Lung (tissue), 16 donors: Measurements from ENCODE around the gene HSPH1. TPM values are rescaled to one million over a fixed set of nuclear protein-coding genes. Genes with fewer than 3 reads are reported as not detected.

ENCODE experiments used
- ATAC-seq: fragments of 200-7000 bp; cut with Tn5 transposase; one replicate; pipeline ENCODE4 v1.9.1; 2020; ENCODE audit warnings: moderate number of reproducible peaks; ENCODE audit not compliant: insufficient read depth, low FRiP score
- DNase-seq, 3 donors: peaks; one replicate each; pipeline ENCODE4 v3.0.0-alpha.2; 2013 to 2017
- H3K27ac ChIP-seq, 2 donors: one replicate each; pipeline ENCODE4 v1.5.1; 2013; ENCODE audit warnings: mild to moderate bottlenecking in 2 of 2, moderate library complexity in 2 of 2, control low read depth in 1 of 2, inconsistent platforms in 1 of 2, low read depth in 1 of 2, low read length in 1 of 2
- H3K27me3 ChIP-seq, 3 donors: one replicate each; pipeline ENCODE4 v1.5.1; 2013; ENCODE audit warnings: low read length in 2 of 3; ENCODE audit not compliant: control insufficient read depth in 3 of 3, insufficient read depth in 3 of 3
- H3K36me3 ChIP-seq, 4 donors: one replicate each; pipeline ENCODE4 v1.5.1; 2013; ENCODE audit warnings: low read length in 4 of 4, mild to moderate bottlenecking in 1 of 4, moderate library complexity in 1 of 4; ENCODE audit not compliant: control insufficient read depth in 4 of 4, insufficient read depth in 4 of 4
- H3K4me1 ChIP-seq, 5 donors: one replicate each; pipeline ENCODE4 v1.5.1; 2013; ENCODE audit warnings: low read length in 5 of 5, mild to moderate bottlenecking in 2 of 5, moderate library complexity in 1 of 5; ENCODE audit not compliant: control insufficient read depth in 5 of 5, insufficient read depth in 5 of 5
- H3K4me3 ChIP-seq: one replicate; pipeline ENCODE4 v1.5.1; 2013; ENCODE audit warnings: mild to moderate bottlenecking, control low read depth, moderate library complexity
- H3K9ac ChIP-seq, 2 donors: one replicate each; pipeline ENCODE4 v1.5.1; 2013; ENCODE audit warnings: low read length in 2 of 2, control low read depth in 1 of 2; ENCODE audit not compliant: insufficient read depth in 1 of 2
- H3K9me3 ChIP-seq, 4 donors: one replicate each; pipeline ENCODE4 v1.5.1; 2013; ENCODE audit warnings: low read length in 3 of 4, mild to moderate bottlenecking in 1 of 4, moderate library complexity in 1 of 4; ENCODE audit not compliant: control insufficient read depth in 4 of 4, insufficient read depth in 3 of 4
- WGBS, 2 donors: extraction: QIAGEN DNeasy Blood & Tissue Kit; methylation state at CpG; one replicate each; pipeline ENCODE4 v1.1.7; 2013; 5-methylcytosine and 5-hydroxymethylcytosine counted together
- long read RNA-seq, 5 donors: transcript quantifications; one replicate each; lab custom pipeline, GENCODE V29; 2026
- polyA plus RNA-seq, 2 donors: library from polyadenylated mRNA; stranded (reverse); fragments of 200-250 nt; gene quantifications; one replicate each; pipeline ENCODE4 v1.2.1, GENCODE V29; 2013
- total RNA-seq, 2 donors: library from RNA; depleted of rRNA in 1 of 2; stranded (reverse); fragments of >200 nt in 1 of 2; gene quantifications; one replicate each; pipeline ENCODE4 v1.2.1, GENCODE V29; 2014 to 2021
- TF ChIP-seq, protein P1 (sequence below): IDR thresholded peaks from 2 replicates; pipeline ENCODE4 v1.5.1; 2012; ENCODE audit warnings: mild to moderate bottlenecking; ENCODE audit errors: control extremely low read depth, extremely low read depth
- donor health status: control.
- donor health status: control.
- donor health status: Bipolar disorder and iron deficiency.
- donor health status: healthy.
- donor health status: DM: yes; HTN: yes; CAD: no.

Gene HSPH1
- 100 to 1,000 TPM in 1 of 2 donors, 10 to 100 TPM in 1; 80.6 to 223 TPM for total RNA-seq
- polyA plus RNA-seq, result 10 to 100 TPM; 34.1 to 50.6 TPM
- long read RNA-seq, donor 1, full-length matches to known transcripts, result 6 of 6 reads
- long read RNA-seq, donor 1, partial matches to known transcripts, result 0 of 6 reads
- long read RNA-seq, donor 1, other reads (novel, unspliced or antisense), result 0 of 6 reads
- long read RNA-seq, donor 2, full-length matches to known transcripts, result 3 of 17 reads
- long read RNA-seq, donor 2, partial matches to known transcripts, result 14 of 17 reads
- long read RNA-seq, donor 2, other reads (novel, unspliced or antisense), result 0 of 17 reads
- long read RNA-seq, donor 3, full-length matches to known transcripts, result 3 of 3 reads
- long read RNA-seq, donor 3, partial matches to known transcripts, result 0 of 3 reads
- long read RNA-seq, donor 3, other reads (novel, unspliced or antisense), result 0 of 3 reads
- long read RNA-seq, donor 4, full-length matches to known transcripts, result 3 of 3 reads
- long read RNA-seq, donor 4, partial matches to known transcripts, result 0 of 3 reads
- long read RNA-seq, donor 4, other reads (novel, unspliced or antisense), result 0 of 3 reads
- long read RNA-seq, donor 5, full-length matches to known transcripts, result 6 of 6 reads
- long read RNA-seq, donor 5, partial matches to known transcripts, result 0 of 6 reads
- long read RNA-seq, donor 5, other reads (novel, unspliced or antisense), result 0 of 6 reads

DNA sequence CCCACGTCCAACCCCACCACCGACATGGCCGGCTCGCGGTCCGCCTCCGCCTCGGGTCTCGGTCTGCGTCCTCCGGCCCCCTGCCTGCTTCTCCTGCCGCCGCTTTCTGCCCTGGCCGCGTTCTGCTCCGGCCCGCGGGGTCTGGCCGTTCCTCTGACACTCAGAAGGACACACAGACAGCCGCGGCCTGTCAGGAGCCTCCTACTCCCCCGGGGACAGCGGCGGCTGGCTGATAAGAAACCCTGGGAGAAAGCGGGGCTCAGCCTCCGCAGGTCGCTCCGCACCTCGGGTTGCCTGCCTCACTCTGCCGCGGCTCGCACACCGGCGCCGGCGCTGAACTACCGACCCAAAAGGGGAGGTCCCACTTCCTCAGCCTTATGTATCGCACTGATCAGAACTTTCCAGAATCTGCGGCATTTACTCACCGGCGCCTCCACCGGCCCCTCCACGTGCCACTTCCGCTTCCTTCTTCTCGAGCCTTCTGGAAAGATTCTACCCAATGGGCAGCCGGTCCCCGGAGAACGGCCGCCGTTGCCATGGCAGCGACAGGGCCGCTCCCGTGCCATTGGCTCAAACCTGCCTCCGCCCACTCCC lies at the start of gene HSPH1:
TSS of gene HSPH1 (minus strand) at position 348 of the 594 bp plus-strand sequence. CDS start at position 26, 322 bp downstream.
- WGBS, 2 donors, result 1% methylated on average over 47 to 54 of the region's 54 CpGs
- TF ChIP-seq, protein P1, sequence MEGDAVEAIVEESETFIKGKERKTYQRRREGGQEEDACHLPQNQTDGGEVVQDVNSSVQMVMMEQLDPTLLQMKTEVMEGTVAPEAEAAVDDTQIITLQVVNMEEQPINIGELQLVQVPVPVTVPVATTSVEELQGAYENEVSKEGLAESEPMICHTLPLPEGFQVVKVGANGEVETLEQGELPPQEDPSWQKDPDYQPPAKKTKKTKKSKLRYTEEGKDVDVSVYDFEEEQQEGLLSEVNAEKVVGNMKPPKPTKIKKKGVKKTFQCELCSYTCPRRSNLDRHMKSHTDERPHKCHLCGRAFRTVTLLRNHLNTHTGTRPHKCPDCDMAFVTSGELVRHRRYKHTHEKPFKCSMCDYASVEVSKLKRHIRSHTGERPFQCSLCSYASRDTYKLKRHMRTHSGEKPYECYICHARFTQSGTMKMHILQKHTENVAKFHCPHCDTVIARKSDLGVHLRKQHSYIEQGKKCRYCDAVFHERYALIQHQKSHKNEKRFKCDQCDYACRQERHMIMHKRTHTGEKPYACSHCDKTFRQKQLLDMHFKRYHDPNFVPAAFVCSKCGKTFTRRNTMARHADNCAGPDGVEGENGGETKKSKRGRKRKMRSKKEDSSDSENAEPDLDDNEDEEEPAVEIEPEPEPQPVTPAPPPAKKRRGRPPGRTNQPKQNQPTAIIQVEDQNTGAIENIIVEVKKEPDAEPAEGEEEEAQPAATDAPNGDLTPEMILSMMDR, result no peak
- no peaks in the 10 kb centered on the region for H3K27me3 ChIP-seq
- DNase-seq (peak; percentile 98 to 99 (median 99)), ATAC-seq (peak; percentile 95)
- peaks cover 0 to 3% (median 0%) of the 10 kb centered on the region in 4 donors for H3K36me3 ChIP-seq
- peaks cover 0 to 21% (median 8%) of the 10 kb centered on the region in 5 donors for H3K4me1 ChIP-seq
- H3K9ac ChIP-seq, result peak within 1 kb of the TSS; percentile 59 to 97
- H3K4me3 ChIP-seq, result peak within 1 kb of the TSS; percentile 95
- H3K27ac ChIP-seq, result peak within 1 kb of the TSS; percentile 88 to 90
- no peaks in the 10 kb centered on the region for H3K9me3 ChIP-seq

DNA sequence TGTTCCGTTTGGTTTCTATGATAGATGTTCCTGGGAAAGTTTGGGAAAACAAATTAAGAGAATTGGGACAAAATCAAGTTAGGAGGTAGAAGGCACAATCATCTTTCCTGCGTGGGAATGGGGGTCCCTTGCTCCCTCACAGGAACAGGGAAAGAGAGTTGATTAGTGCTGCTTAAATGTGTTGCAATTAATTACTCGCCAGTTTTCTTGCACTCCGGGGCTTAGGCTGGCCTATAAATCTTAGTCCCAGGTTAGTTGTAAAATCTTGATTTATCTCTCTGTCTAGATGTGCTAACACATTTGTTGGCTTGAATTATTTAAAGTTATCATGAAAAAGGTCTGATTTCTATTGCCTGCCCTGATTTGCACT lies 48.1 kb upstream of the HSPH1 start:
- DNase-seq, result no peak
- TF ChIP-seq, protein P1, result no peak
- Histone ChIP-seq H3K4me1 (peaks cover 16 to 48% (median 26%) of the 10 kb centered on the region in 5 donors), H3K27me3 (no peaks in the 10 kb centered on the region), H3K9ac (no peak overlapping the region), H3K9me3 (no peaks in the 10 kb centered on the region), H3K27ac (peak overlapping the region in 1 of 2 donors; percentile 47), H3K36me3 (no peaks in the 10 kb centered on the region), H3K4me3 (no peak overlapping the region)
- ATAC-seq, result no peak
- WGBS, 2 donors, result 26 to 54% methylated on average over 4 of the region's 4 CpGs

DNA sequence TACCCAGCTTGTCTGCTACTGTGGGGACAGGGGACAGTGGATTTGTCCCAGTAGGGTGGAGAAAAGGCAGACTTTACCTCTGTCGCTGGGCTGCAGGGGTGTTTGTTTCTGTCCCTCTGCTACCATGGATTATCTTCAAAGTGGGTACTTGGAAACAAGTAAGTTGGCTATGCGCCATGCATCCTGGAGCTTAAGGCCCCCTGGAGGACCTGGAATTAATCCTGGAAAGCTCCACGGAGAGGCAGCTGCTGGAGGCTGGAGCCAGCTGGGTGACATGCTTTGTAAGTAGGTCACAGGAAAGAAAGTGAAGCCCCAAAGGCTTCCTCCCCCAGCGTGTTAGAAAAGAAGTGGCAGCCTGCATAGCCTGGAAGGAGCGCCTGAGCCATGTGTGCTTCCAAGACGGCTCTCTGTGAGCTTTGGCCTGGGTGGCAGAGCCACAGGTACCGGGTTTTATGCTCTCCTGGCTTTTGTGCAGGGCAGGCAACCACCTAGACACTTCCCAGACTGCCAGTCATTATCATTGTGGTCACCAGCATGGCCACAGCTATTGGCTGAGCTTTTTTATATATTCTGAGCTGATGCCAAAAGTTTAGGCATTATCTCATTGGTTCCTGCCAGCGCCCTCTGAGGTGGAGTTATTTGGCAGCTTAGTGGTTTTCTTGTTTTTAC lies 47.6 kb upstream of the HSPH1 start:
- no peak for ATAC-seq
- TF ChIP-seq, protein P1, result no peak
- DNase-seq, result peak; percentile 85 to 90 (median 88)
- no peaks in the 10 kb centered on the region for H3K27me3 ChIP-seq
- peaks cover 18 to 42% (median 26%) of the 10 kb centered on the region in 5 donors for H3K4me1 ChIP-seq
- H3K36me3 ChIP-seq, result no peaks in the 10 kb centered on the region
- H3K4me3 ChIP-seq, result no peak overlapping the region
- peak overlapping the region in 1 of 2 donors; percentile 47 for H3K27ac ChIP-seq
- 40 to 45% methylated on average over 8 of the region's 8 CpGs for WGBS, 2 donors
- peak overlapping the region in 1 of 2 donors; percentile 2 for H3K9ac ChIP-seq
- no peaks in the 10 kb centered on the region for H3K9me3 ChIP-seq
